GM12878 (cell line): ENCODE results near the gene HGS. TPM values are rescaled to one million over a fixed set of nuclear protein-coding genes. Genes with fewer than 3 reads are reported as not detected.

Experiments used
- ATAC-seq: fragments of 200-7000 bp; cut with Tn5 transposase; 3 replicates; pipeline ENCODE4 v1.9.1; 2020; ENCODE audit warnings: mild to moderate bottlenecking, moderate library complexity
- BruUV-seq: library from RNA; stranded (reverse); fragments of 400-500 nt; replicated peaks from 2 replicates; lab custom pipeline; 2021; lab: Mats Ljungman, UMichigan
- CTCF ChIA-PET: fragments of 300-600 bp; sonication (Branson Sonifier 250); formaldehyde crosslinking; extraction: SDS; loops from one replicate; lab custom pipeline; 2021; ENCODE audit warnings: inconsistent platforms; lab: Yijun Ruan, JAX
- POLR2A ChIA-PET: fragments of 350-600 bp; formaldehyde crosslinking; extraction: SDS; loops from one replicate; lab custom pipeline; 2021; ENCODE audit warnings: inconsistent platforms; lab: Charles Lee
- RAD21 ChIA-PET: fragments of 300-600 bp; sonication (Branson Sonifier 250); formaldehyde crosslinking; loops from one replicate; lab custom pipeline; 2023; ENCODE audit warnings: antibody characterized with exemption; ENCODE audit not compliant: unreplicated experiment; lab: Charles Lee
- SMC1A ChIA-PET: fragments of 300-600 bp; sonication (Branson Sonifier 250); formaldehyde crosslinking; loops from one replicate; lab custom pipeline; 2023; ENCODE audit not compliant: unreplicated experiment, uncharacterized antibody; lab: Charles Lee
- DNase-seq: peaks from one replicate; pipeline ENCODE4 v3.0.0-alpha.2; 2011; ENCODE audit warnings: low read depth, low spot score
- FAIRE-seq: peaks from 3 replicates; lab custom pipeline; 2011; peaks lifted over from hg19 to GRCh38; lab: Jason Lieb, UNC
- H2AFZ ChIP-seq: 2 replicates; pipeline ENCODE4 v1.6.0; 2011; ENCODE audit warnings: low read depth, low read length, control low read depth; ENCODE audit not compliant: control insufficient read depth
- H3K27ac ChIP-seq: 2 replicates; pipeline ENCODE4 v1.5.1; 2011; ENCODE audit warnings: control low read depth; ENCODE audit not compliant: control insufficient read depth, insufficient read depth
- H3K27me3 ChIP-seq, 2 experiments: replicated peaks in 1 of 2; 2 replicates each; pipeline versions ENCODE4 v1.6.0 to v1.6.1; 2011; ENCODE audit warnings: low read length in 1 of 2; ENCODE audit not compliant: control insufficient read depth in 2 of 2, insufficient read depth in 2 of 2
- H3K36me3 ChIP-seq, 2 experiments: 2 replicates each; pipeline ENCODE4 v1.5.1; 2011; ENCODE audit warnings: low read length in 1 of 2; ENCODE audit not compliant: control insufficient read depth in 2 of 2, insufficient read depth in 2 of 2
- H3K4me1 ChIP-seq: 2 replicates; pipeline ENCODE4 v1.6.1; 2011; ENCODE audit warnings: mild to moderate bottlenecking, low read length, moderate library complexity, mixed read lengths; ENCODE audit not compliant: control insufficient read depth, insufficient read depth
- H3K4me2 ChIP-seq: 2 replicates; pipeline ENCODE4 v1.6.0; 2011; ENCODE audit warnings: control low read depth; ENCODE audit not compliant: control insufficient read depth, insufficient read depth
- H3K4me3 ChIP-seq: fragments of 200-600 bp; sonication (generic); 2 replicates; pipeline ENCODE4 v1.5.1; 2016
- H3K79me2 ChIP-seq: 2 replicates; pipeline ENCODE4 v1.6.0; 2011; ENCODE audit warnings: low read length; ENCODE audit not compliant: control insufficient read depth, insufficient read depth
- H3K9ac ChIP-seq: 2 replicates; pipeline ENCODE4 v1.8.0; 2011; ENCODE audit warnings: low read length, control low read depth, mixed read lengths; ENCODE audit not compliant: control insufficient read depth, insufficient read depth
- H3K9me3 ChIP-seq: replicated peaks from 3 replicates; pipeline ENCODE4 v1.5.1; 2011; ENCODE audit warnings: mild to moderate bottlenecking, low read length; ENCODE audit not compliant: control insufficient read depth, insufficient read depth
- H4K20me1 ChIP-seq: 2 replicates; pipeline ENCODE4 v1.6.0; 2011; ENCODE audit not compliant: control insufficient read depth, insufficient read depth
- CTCF ChIP-seq, 3 experiments: IDR thresholded peaks in 2 of 3; conservative IDR thresholded peaks in 1 of 3; 2 replicates each; pipeline ENCODE4 v1.5.1; 2011; ENCODE audit warnings: low read depth in 3 of 3, low read length in 3 of 3, mild to moderate bottlenecking in 3 of 3, control low read depth in 2 of 3, moderate library complexity in 2 of 3, inconsistent platforms in 1 of 3, mixed read lengths in 1 of 3; ENCODE audit not compliant: control insufficient read depth in 2 of 3, insufficient read depth in 1 of 3; ENCODE audit errors: extremely low read depth in 1 of 3
- E2F8 ChIP-seq: fragments of 450-650 bp; IDR thresholded peaks from 2 replicates; pipeline ENCODE4 v1.6.1; 2018; ENCODE audit warnings: mild to moderate bottlenecking, low read depth, moderate library complexity; ENCODE audit not compliant: partially characterized antibody
- PKNOX1 ChIP-seq: fragments of 450-650 bp; IDR thresholded peaks from 2 replicates; pipeline ENCODE4 v1.6.1; 2016; ENCODE audit warnings: mild to moderate bottlenecking
- RELA ChIP-seq: fragments of 450-650 bp; IDR thresholded peaks from 2 replicates; pipeline ENCODE4 v1.8.0; 2014; ENCODE audit warnings: borderline replicate concordance; ENCODE audit not compliant: partially characterized antibody
- SIX5 ChIP-seq: IDR thresholded peaks from 2 replicates; pipeline ENCODE4 v1.6.1; 2011; ENCODE audit warnings: mild to moderate bottlenecking, low read depth, low read length, moderate library complexity; ENCODE audit not compliant: severe bottlenecking
- STAT1 ChIP-seq: fragments of 450-650 bp; conservative IDR thresholded peaks from 2 replicates; pipeline ENCODE4 v1.6.1; 2014; ENCODE audit warnings: antibody characterized with exemption, mild to moderate bottlenecking
- ZBTB40 ChIP-seq: fragments of 450-650 bp; IDR thresholded peaks from 2 replicates; pipeline ENCODE4 v1.6.1; 2016; ENCODE audit warnings: mild to moderate bottlenecking, moderate library complexity, borderline replicate concordance
- WGBS: methylation state at CpG from one replicate; pipeline ENCODE4 v1.1.6; 2016; ENCODE audit warnings: low lambda C conversion rate; ENCODE audit not compliant: insufficient replicate concordance, insufficient coverage; ENCODE audit errors: missing lambda C conversion rate; 5-methylcytosine and 5-hydroxymethylcytosine counted together
- in situ Hi-C: fragments of 300-500 bp; cut with MboI; formaldehyde crosslinking; loops from 9 replicates; pipeline ENCODE4 v1.14.3; 2018; ENCODE audit warnings: mixed read lengths
- intact Hi-C: fragments of 100-400 bp; cut with micrococcal nuclease; formaldehyde crosslinking; loops from one replicate; pipeline ENCODE4 v1.14.2; 2022; ENCODE audit not compliant: unreplicated experiment
- polyA plus RNA-seq, 11 experiments: library from polyadenylated mRNA; depleted of rRNA in 4 of 11; unstranded in 6 of 11; stranded (reverse) in 5 of 11; fragments of >200 nt; fragmentation: Nextera tagmentation in 4 of 11; fragmentation: Illumina TruSeq in 1 of 11; extraction: Ambion mirVana in 4 of 11; extraction: Trizol in 1 of 11; gene quantifications; 1 replicate in 1 of 11; 2 replicates in 10 of 11; pipeline versions ENCODE4 v1.2.1 to v1.2.3, GENCODE V29; 2011 to 2016; ENCODE audit warnings: inconsistent platforms in 2 of 11, missing spikeins in 2 of 11, low read depth in 1 of 11
- total RNA-seq, 4 experiments: library from RNA; depleted of rRNA in 3 of 4; stranded (reverse); fragments of >200 nt in 3 of 4; fragmentation: Illumina TruSeq in 1 of 4; extraction: Trizol in 1 of 4; gene quantifications; 2 replicates each; pipeline versions ENCODE4 v1.2.1 to v1.2.3, GENCODE V29; 2013 to 2021
- TF ChIP-seq, protein P1 (sequence below): fragments of 450-650 bp; IDR thresholded peaks from 2 replicates; pipeline ENCODE4 v1.6.1; 2017; ENCODE audit warnings: low read depth, mild to moderate bottlenecking, moderate library complexity

The HGS gene
- total and polyA plus RNA-seq, 10 of the 15 experiments (the other 5 are each of a cell fraction or from before 2014, with no cell fraction given), result 2.2 to 85.6 (median 55.3) TPM

DNA sequence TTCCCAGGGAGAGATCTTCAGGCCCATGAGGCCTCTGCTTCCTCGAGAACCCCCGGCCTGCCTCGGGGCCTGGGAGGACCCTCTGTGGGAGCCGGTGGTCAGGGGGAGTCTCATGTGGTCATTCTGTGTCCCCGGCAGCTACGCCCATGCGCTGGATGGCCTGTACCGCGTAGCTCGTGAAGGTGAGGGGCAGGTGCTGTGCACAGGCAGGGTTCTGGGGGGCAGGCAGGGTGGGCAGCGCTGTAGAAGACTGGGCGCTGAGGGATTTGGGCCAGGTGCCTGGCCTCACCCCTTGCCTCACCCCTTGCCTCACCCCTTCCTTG, 32.8 kb downstream of the HGS start (continued):
- no peak for TF ChIP-seq ZBTB40
- TF ChIP-seq, protein P1, sequence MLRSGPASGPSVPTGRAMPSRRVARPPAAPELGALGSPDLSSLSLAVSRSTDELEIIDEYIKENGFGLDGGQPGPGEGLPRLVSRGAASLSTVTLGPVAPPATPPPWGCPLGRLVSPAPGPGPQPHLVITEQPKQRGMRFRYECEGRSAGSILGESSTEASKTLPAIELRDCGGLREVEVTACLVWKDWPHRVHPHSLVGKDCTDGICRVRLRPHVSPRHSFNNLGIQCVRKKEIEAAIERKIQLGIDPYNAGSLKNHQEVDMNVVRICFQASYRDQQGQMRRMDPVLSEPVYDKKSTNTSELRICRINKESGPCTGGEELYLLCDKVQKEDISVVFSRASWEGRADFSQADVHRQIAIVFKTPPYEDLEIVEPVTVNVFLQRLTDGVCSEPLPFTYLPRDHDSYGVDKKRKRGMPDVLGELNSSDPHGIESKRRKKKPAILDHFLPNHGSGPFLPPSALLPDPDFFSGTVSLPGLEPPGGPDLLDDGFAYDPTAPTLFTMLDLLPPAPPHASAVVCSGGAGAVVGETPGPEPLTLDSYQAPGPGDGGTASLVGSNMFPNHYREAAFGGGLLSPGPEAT, result no peak

GRCh38 chr17:81717049-81717765, 33.4 kb downstream of the HGS start:
- no peak overlapping the region for H2AFZ ChIP-seq
- no peak overlapping the region for H3K9ac ChIP-seq
- intact Hi-C loops, result no loop called here
- H4K20me1 ChIP-seq, result no peaks in the 10 kb centered on the region
- ChIA-PET RAD21 (no interaction called here), SMC1A (no interaction called here), CTCF (no interaction called here), POLR2A (no interaction called here)
- WGBS, result 92% methylated on average over 24 of the region's 25 CpGs
- in situ Hi-C loops, result loop anchor here (5.0 kb wide), 1 partner anchor 105 kb away; no protein-coding TSS in a partner anchor
- 0 out of 2 replicates have a peak, but pooled peaks cover 4% of the 10 kb centered on the region for H3K4me1 ChIP-seq
- BruUV-seq, result no TSS peak
- no peaks in the 10 kb centered on the region for H3K9me3 ChIP-seq
- no peak for FAIRE-seq
- ATAC-seq, result no peak
- no peak for DNase-seq
- peaks cover 0 to 4% of the 10 kb centered on the region in 2 experiments; a peak in 2 of 4 replicates for H3K36me3 ChIP-seq
- no peak overlapping the region for H3K27ac ChIP-seq
- H3K27me3 ChIP-seq, result no peaks in the 10 kb centered on the region
- no peak overlapping the region for H3K4me2 ChIP-seq
- H3K79me2 ChIP-seq, result peaks cover 17% of the 10 kb centered on the region
- no peak overlapping the region for H3K4me3 ChIP-seq
- TF ChIP-seq STAT1 (no peak), RELA (no peak), E2F8 (no peak), PKNOX1 (no peak), CTCF (IDR thresholded peaks at IDR 0.05 in 2 of 3, conservative IDR thresholded peaks at IDR 0.05 in 1 of 3; ENCODE audit: control insufficient read depth in 2 of 3, extremely low read depth in 1 of 3, insufficient read depth in 1 of 3, low read depth in 3 of 3, low read length in 3 of 3) (no peak), SIX5 (no peak)
